HepG2 (cell line): Measurements from ENCODE around the gene C14orf180. TPM values are rescaled to one million over a fixed set of nuclear protein-coding genes. Genes with fewer than 3 reads are reported as not detected.

ENCODE experiments used
- ATAC-seq: fragments of 200-7000 bp; cut with Tn5 transposase; 3 replicates; pipeline ENCODE4 v1.9.1; 2020; ENCODE audit warnings: mild to moderate bottlenecking, moderate library complexity
- BruUV-seq: library from RNA; stranded (reverse); fragments of 400-500 nt; replicated peaks from 2 replicates; lab custom pipeline; 2021; lab: Mats Ljungman, UMichigan
- CTCF ChIA-PET: fragments of 300-600 bp; formaldehyde crosslinking; extraction: SDS; loops from one replicate; lab custom pipeline; 2021; ENCODE audit warnings: low total read pairs, inconsistent platforms, low intra/inter-chr PET ratio; lab: Yijun Ruan, JAX
- POLR2A ChIA-PET: fragments of 350-600 bp; sonication (Branson Sonifier 250); formaldehyde crosslinking; loops from one replicate; lab custom pipeline; 2020; ENCODE audit warnings: antibody characterized with exemption, inconsistent platforms; lab: Yijun Ruan, JAX
- DNase-seq: peaks from one replicate; pipeline ENCODE4 v3.0.0-alpha.2; 2015; ENCODE audit warnings: low spot score
- FAIRE-seq: peaks from 3 replicates; lab custom pipeline; 2011; peaks lifted over from hg19 to GRCh38; lab: Jason Lieb, UNC
- H2AFZ ChIP-seq: one replicate; pipeline ENCODE4 v1.6.1; 2011; ENCODE audit warnings: low read length, inconsistent platforms
- H3K27ac ChIP-seq: fragments of 300-600 bp; 3 replicates; pipeline ENCODE4 v1.8.0; 2011; ENCODE audit warnings: mixed run types, mild to moderate bottlenecking, mixed read lengths, low read length, inconsistent platforms; ENCODE audit not compliant: insufficient read depth; ENCODE audit errors: extremely low read length
- H3K27me3 ChIP-seq, 2 experiments: fragments of 200-600 bp in 1 of 2; 2 replicates in 1 of 2; 3 replicates in 1 of 2; pipeline versions ENCODE4 v1.6.0 to v1.8.0; 2011; ENCODE audit warnings: low read length in 2 of 2, mild to moderate bottlenecking in 2 of 2, moderate library complexity in 2 of 2, inconsistent platforms in 1 of 2; ENCODE audit not compliant: insufficient read depth in 2 of 2, control insufficient read depth in 1 of 2
- H3K36me3 ChIP-seq, 2 experiments: fragments of 200-600 bp in 1 of 2; replicated peaks in 1 of 2; 2 replicates in 1 of 2; 3 replicates in 1 of 2; pipeline versions ENCODE4 v1.5.1 to v1.8.0; 2011; ENCODE audit warnings: low read length in 2 of 2, inconsistent platforms in 1 of 2; ENCODE audit not compliant: insufficient read depth in 2 of 2, control insufficient read depth in 1 of 2
- H3K4me1 ChIP-seq: 2 replicates; pipeline ENCODE4 v1.5.1; 2012; ENCODE audit warnings: low read length, inconsistent platforms; ENCODE audit not compliant: insufficient read depth
- H3K4me2 ChIP-seq: 2 replicates; pipeline ENCODE4 v1.6.0; 2011; ENCODE audit warnings: low read depth, low read length, inconsistent platforms
- H3K4me3 ChIP-seq, 3 experiments: fragments of 200-600 bp in 1 of 3; sonication (generic), shearing (Covaris generic) in 1 of 3; replicated peaks in 1 of 3; 2 replicates each; pipeline ENCODE4 v1.5.1; 2011 to 2016; ENCODE audit warnings: low read length in 3 of 3, inconsistent platforms in 2 of 3, low read depth in 2 of 3, mild to moderate bottlenecking in 2 of 3, control low read depth in 1 of 3, mixed read lengths in 1 of 3; ENCODE audit not compliant: insufficient read depth in 1 of 3
- H3K79me2 ChIP-seq: one replicate; pipeline ENCODE4 v1.6.1; 2011; ENCODE audit warnings: low read length, inconsistent platforms; ENCODE audit not compliant: insufficient read depth
- H3K9ac ChIP-seq: 2 replicates; pipeline ENCODE4 v1.6.0; 2011; ENCODE audit warnings: mild to moderate bottlenecking, low read depth, low read length, inconsistent platforms; ENCODE audit not compliant: insufficient read depth
- H3K9me3 ChIP-seq: 2 replicates; pipeline ENCODE4 v1.5.1; 2012; ENCODE audit warnings: mild to moderate bottlenecking, low read length
- H4K20me1 ChIP-seq: 2 replicates; pipeline ENCODE4 v1.6.0; 2011; ENCODE audit warnings: inconsistent platforms, mild to moderate bottlenecking, low read length, moderate library complexity; ENCODE audit not compliant: insufficient read depth
- HBP1 ChIP-seq: IDR thresholded peaks from 2 replicates; pipeline ENCODE4 v1.6.1; 2016; ENCODE audit warnings: low read depth, control low read depth
- MNT ChIP-seq: fragments of 450-650 bp; IDR thresholded peaks from 2 replicates; pipeline ENCODE4 v1.6.1; 2016
- NFE2L2 ChIP-seq: fragments of 150-350 bp; IDR thresholded peaks from 2 replicates; pipeline ENCODE4 v1.6.1; 2014; ENCODE audit warnings: low read length
- NONO ChIP-seq, 2 experiments: fragments of 450-650 bp in 1 of 2; sonication (generic) in 1 of 2; formaldehyde crosslinking in 1 of 2; IDR thresholded peaks in 1 of 2; conservative IDR thresholded peaks in 1 of 2; 2 replicates each; pipeline versions ENCODE4 v1.6.1 to v1.8.0; 2017 to 2022; ENCODE audit warnings: mild to moderate bottlenecking in 1 of 2, missing genetic modification reagents in 1 of 2, moderate library complexity in 1 of 2
- ZBTB14 ChIP-seq: sonication (generic); formaldehyde crosslinking; IDR thresholded peaks from 2 replicates; pipeline ENCODE4 v1.4.0; 2020; ENCODE audit warnings: missing genetic modification reagents
- ZNF282 ChIP-seq: fragments of 450-650 bp; IDR thresholded peaks from 2 replicates; pipeline ENCODE4 v1.6.1; 2018; ENCODE audit not compliant: partially characterized antibody
- ZSCAN25 ChIP-seq: sonication (generic); formaldehyde crosslinking; IDR thresholded peaks from 2 replicates; pipeline ENCODE4 v1.8.0; 2022; ENCODE audit warnings: mild to moderate bottlenecking, missing genetic modification reagents
- ZUFSP ChIP-seq: sonication (generic); formaldehyde crosslinking; IDR thresholded peaks from 2 replicates; pipeline ENCODE4 v1.9.0; 2021; ENCODE audit warnings: missing genetic modification reagents, mild to moderate bottlenecking, borderline replicate concordance
- WGBS: methylation state at CpG from one replicate; pipeline ENCODE4 v1.1.6; 2017; ENCODE audit warnings: low lambda C conversion rate; 5-methylcytosine and 5-hydroxymethylcytosine counted together
- in situ Hi-C: cut with HindIII; loops from 2 replicates; pipeline ENCODE4 v1.10.0; 2017; ENCODE audit warnings: low pct_unique_long_range_greater_than_20kb; ENCODE audit not compliant: extremely low pct_ligation_motif_present
- intact Hi-C: fragments of 100-400 bp; cut with micrococcal nuclease; formaldehyde crosslinking; loops from one replicate; pipeline ENCODE4 v1.10.0; 2022; ENCODE audit not compliant: unreplicated experiment
- polyA plus RNA-seq, 8 experiments: library from polyadenylated mRNA; depleted of rRNA in 3 of 8; stranded (reverse) in 7 of 8; unstranded in 1 of 8; fragments of >200 nt; fragmentation: Illumina TruSeq in 4 of 8; extraction: Trizol in 4 of 8; gene quantifications; 2 replicates each; pipeline versions ENCODE4 v1.2.1 to v1.2.3, GENCODE V29; 2011 to 2016; ENCODE audit warnings: low read depth in 4 of 8, missing spikeins in 1 of 8, mixed read lengths in 1 of 8; ENCODE audit not compliant: insufficient read depth in 1 of 8
- total RNA-seq, 5 experiments: library from RNA; depleted of rRNA; stranded (reverse); fragments of >200 nt; fragmentation: Illumina TruSeq; extraction: Trizol; gene quantifications; 2 replicates each; pipeline ENCODE4 v1.2.3, GENCODE V29; 2016; ENCODE audit warnings: low read depth in 1 of 5

The C14orf180 gene
- total and polyA plus RNA-seq, 2 of the 13 experiments (the other 11 are each of a cell fraction or from before 2014, with no cell fraction given) = not detected

- Histone ChIP-seq H3K4me1 (no peaks in the 10 kb centered on the region), H4K20me1 (no peaks in the 10 kb centered on the region), H3K79me2 (no peaks in the 10 kb centered on the region), H2AFZ (no peak overlapping the region), H3K36me3 (no peaks in the 10 kb centered on the region), H3K27me3 (peaks cover 28 to 94% of the 10 kb centered on the region in 2 experiments)
- DNase-seq = no peak
- POLR2A ChIA-PET = no interaction called here
- no peak for ATAC-seq
- TF ChIP-seq HBP1 (CRISPR knock-in tag) (no peak), ZBTB14 (no peak), ZUFSP (CRISPR knock-in tag) (no peak), ZNF282 (peak; percentile 59), NONO (IDR thresholded peaks at IDR 0.05) (0 out of 2 replicates have a peak, but pooled peaks have one; percentile 25), NONO (CRISPR knock-in tag; conservative IDR thresholded peaks at IDR 0.05) (no peak), ZSCAN25 (CRISPR knock-in tag) (no peak), MNT (peak; percentile 96), NFE2L2 (no peak)
- TF ChIP-seq, all 625 proteins: peak for 3
- in situ Hi-C loops = no loop called here
- H3K4me2 ChIP-seq = no peak overlapping the region
- intact Hi-C loops = no loop called here
- no peak overlapping the region for H3K9ac ChIP-seq
- CTCF ChIA-PET = no interaction called here
- WGBS = 9% methylated on average over 12 of the region's 27 CpGs
- H3K27ac ChIP-seq = no peak overlapping the region
- FAIRE-seq = no peak
- H3K4me3 ChIP-seq = no peak overlapping the region
- no TSS peak for BruUV-seq
- H3K9me3 ChIP-seq = no peaks in the 10 kb centered on the region
These were observed 4.1 kb downstream of the C14orf180 start for GRCh38 chr14:104583424-104584306.
